C4-2B (cell line): ENCODE results near the gene BTRC.

ENCODE experiments used
- H3K27ac ChIP-seq: fragments of 450-650 bp; 2 replicates; pipeline ENCODE4 v1.5.1; 2017
- CTCF ChIP-seq: fragments of 450-650 bp; conservative IDR thresholded peaks from 2 replicates; pipeline ENCODE4 v1.5.1; 2017; ENCODE audit warnings: mild to moderate bottlenecking
- ZFX ChIP-seq: fragments of 450-650 bp; IDR thresholded peaks from 2 replicates; pipeline ENCODE4 v1.6.1; 2017

Gene BTRC

GRCh38 chr10:101566333-101567164 is 212.6 kb downstream of the BTRC start:
- TF ChIP-seq ZFX (no peak), CTCF (no peak)
- no peak overlapping the region for H3K27ac ChIP-seq

DNA sequence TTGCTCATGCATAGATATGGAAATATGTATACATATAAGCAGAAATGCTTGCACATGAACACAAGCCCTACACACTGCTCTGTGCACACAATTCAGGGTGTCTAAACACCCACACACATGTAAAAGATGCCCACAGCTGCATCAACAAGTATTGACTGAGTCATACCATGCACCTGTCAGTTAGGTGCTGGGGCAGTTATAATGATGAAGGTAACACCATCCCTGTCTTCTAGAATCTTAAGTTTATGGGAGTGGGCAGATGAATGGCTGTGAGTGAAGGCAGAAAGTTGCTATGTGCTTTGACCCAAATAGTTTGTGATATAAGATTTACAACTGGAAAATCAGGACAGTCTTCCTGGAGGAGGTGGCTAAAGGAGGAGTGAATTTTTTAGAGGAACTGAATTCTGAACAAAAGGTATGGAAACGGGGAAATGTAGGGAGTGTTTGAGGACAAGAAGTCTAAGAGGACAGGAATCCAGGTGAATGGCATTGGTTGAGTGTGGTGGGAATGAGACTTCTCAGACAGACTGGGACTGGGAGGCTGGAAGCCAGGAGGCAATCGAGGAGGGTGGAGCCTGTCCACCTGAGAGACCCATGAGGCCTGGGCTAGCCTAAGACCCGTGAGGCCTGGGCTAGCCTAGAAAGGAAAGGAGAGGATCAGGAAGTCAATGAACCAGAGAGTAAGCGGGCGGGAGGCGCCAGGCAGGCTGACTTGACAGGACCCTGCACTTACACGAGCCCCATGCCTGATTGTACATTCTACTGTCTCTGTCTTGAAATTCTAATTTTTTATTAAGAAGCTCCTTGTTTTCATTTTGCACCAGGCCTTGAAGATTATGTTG is 213.4 kb downstream of the BTRC start:
- no peak for TF ChIP-seq CTCF
- no peak for TF ChIP-seq ZFX

DNA sequence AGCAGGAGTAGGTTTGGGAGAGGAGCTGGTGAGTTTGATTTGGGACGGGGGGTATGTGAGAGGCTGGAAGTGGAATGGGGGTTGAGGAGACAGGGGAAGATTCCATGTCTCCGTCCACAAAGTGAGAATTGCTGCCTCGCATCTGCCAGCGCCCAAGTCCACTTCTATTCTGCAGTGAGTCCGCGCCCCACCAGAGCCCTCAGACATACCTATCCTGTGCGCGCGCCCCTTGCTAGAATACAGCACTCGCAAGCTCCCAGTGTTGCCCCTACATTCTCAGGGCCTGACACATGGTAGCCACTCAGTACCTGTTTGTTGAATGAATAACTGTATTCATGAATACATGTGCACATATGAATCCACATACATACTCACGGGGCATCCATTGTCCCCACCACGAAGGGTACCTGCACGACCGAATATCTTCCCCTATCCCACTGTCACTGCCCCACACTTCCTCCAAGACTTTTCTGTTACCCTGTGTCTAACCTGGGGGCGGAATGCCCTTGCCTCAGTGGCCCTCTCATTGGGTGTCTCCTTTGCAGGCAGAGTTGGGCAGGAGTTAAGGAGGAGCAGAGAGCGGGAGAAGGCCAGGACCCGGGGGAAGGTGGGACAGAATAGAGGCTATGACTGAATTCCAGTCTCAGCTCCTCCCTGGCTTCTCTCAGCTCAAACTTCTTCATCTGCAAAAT is 214.2 kb downstream of the BTRC start:
- no peak overlapping the region for H3K27ac ChIP-seq
- TF ChIP-seq CTCF (no peak), ZFX (no peak)

More for the DNA sequence above, 213.4 kb downstream of the BTRC start:
- H3K27ac ChIP-seq, result no peak overlapping the region

DNA sequence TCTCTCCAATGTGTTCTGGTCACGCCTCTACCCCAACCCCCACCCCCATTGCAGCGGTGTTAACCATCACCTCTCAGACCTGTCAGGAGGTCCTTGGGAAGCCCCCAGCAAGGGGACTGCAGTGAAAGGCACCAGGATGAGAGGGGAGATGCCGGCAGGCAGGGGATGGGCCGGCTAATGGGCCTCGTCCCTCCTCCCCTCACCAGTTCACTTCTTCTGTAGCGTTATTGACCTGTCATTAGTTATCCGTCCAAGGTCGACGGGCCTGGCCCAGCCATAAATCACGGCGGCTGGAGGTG is 215.3 kb downstream of the BTRC start:
- no peak overlapping the region for H3K27ac ChIP-seq
- TF ChIP-seq CTCF (no peak), ZFX (no peak)

GRCh38 chr10:101569622-101570427 is 215.9 kb downstream of the BTRC start:
- peak; percentile 94 for TF ChIP-seq CTCF
- TF ChIP-seq ZFX, result no peak
- H3K27ac ChIP-seq, result no peak overlapping the region; the same call in 1 of the 2 replicates

DNA sequence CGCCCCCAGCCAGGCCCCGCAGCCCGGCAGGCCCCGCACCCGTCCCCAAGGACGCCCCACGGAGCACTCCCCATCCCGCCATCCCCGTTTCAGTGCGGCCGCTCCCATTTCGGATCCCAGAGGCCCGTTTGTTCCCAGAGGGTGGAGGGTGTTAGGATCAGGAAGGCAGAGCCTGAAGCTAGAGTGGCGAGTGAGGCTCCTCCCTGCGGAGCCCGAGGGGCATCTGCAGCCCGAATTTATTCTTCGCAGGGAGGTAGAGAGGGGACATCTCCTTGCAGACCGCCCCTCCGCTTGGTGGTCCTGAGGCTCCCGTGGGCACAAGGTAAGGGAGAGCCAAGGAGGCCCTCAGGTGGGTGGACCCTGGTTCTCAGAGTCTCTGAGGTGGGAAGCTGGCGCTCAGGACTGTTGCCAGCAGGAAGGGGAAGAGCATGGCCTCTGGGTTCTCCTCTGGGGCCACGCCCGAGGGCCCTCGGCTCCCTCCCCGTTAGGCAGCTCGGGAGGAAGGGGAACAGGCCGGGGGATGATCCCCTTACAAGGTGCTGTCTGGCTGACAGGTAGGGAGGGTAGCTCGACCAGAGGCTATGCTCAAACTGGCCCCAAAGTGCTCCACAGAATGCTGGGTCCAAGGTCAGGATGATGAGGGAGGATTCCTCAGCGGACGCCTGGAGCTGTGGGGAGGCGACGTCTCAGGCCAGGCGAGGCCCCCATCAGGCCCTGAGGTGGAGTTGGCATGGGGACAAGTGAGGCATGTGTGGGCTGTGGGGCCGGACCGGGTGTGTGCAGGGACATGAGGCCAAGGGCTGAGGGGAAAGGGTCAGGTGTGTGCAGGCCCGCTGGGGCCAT is 216.7 kb downstream of the BTRC start:
- H3K27ac ChIP-seq, result no peak overlapping the region; the same call in 1 of the 2 replicates
- TF ChIP-seq ZFX, result no peak
- TF ChIP-seq CTCF, result no peak; the same call in 1 of the 2 replicates
